Fibroblast of skin of left biceps (primary cell): ENCODE data around the gene RPL22L1.
"Not testable (repeated sequence)": the region's sequence is repeated elsewhere in the genome, so short reads cannot be mapped to it uniquely, and the experiment has no call there.

Experiments used
- DNase-seq, 2 experiments: peaks; one replicate each; pipeline ENCODE4 v3.0.0-alpha.2; 2013; ENCODE audit warnings: low read depth in 2 of 2

RPL22L1 gene

GRCh38 chr3:170878688-170879087 is 8.7 kb upstream of the RPL22L1 start:
- not testable (repeated sequence) for DNase-seq

GRCh38 chr3:170877311-170877710 is 7.3 kb upstream of the RPL22L1 start:
- DNase-seq, result not testable (repeated sequence)

GRCh38 chr3:170876537-170876936 is 6.5 kb upstream of the RPL22L1 start:
- no peak for DNase-seq

DNA sequence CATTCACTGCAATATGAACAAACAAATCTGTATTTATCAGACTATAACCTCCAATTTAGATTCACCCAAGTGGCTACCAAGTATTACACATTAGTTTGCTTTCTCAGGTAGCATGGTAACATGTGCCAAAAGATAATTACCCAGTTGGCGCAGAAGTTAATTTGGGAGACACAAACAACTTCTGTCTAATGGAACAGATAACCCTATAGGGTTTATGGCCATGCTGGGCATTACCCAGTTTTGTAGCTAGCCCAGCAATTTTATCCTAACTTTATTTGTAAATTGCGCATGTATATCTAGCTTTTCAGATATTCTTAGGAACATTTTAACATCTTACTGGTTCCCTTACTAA is 780 bp downstream of the RPL22L1 start:
- DNase-seq, result no peak

DNA sequence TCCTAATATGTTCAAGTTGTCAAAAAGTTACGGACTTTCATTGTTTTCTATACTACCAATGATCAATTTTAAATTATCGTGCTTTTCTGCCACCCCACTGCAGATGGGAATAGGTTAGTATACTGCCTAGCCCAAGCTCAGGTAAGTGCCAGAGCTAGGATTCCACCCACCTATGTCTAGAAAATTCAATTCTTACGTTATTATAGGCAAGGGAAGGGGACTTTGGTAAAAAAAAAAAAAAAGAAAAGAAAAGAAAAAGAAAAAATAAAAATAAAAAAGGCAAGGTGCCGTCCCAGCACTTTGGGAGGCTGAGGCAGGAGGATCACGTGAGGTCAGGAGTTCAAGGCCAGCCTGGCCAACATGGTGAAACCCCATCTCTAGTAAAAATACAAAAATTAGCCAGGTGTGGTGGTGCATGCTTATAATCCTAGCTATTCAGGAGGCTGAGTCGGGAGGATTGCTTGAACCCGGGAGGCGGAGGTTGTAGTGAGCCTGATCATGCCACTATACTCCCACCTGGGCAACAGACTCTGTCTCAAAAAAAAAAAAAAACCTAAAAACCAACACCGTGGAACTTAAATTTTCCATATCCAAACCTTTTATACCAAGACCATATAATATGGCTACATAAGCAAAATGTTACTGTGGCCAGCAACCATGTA is 1.3 kb downstream of the RPL22L1 start:
- DNase-seq, result no peak

GRCh38 chr3:170867143-170867937 is 2.7 kb downstream of the RPL22L1 start:
- DNase-seq, result no peak

GRCh38 chr3:170866499-170866898 is 3.5 kb downstream of the RPL22L1 start:
- DNase-seq, result no peak

DNA sequence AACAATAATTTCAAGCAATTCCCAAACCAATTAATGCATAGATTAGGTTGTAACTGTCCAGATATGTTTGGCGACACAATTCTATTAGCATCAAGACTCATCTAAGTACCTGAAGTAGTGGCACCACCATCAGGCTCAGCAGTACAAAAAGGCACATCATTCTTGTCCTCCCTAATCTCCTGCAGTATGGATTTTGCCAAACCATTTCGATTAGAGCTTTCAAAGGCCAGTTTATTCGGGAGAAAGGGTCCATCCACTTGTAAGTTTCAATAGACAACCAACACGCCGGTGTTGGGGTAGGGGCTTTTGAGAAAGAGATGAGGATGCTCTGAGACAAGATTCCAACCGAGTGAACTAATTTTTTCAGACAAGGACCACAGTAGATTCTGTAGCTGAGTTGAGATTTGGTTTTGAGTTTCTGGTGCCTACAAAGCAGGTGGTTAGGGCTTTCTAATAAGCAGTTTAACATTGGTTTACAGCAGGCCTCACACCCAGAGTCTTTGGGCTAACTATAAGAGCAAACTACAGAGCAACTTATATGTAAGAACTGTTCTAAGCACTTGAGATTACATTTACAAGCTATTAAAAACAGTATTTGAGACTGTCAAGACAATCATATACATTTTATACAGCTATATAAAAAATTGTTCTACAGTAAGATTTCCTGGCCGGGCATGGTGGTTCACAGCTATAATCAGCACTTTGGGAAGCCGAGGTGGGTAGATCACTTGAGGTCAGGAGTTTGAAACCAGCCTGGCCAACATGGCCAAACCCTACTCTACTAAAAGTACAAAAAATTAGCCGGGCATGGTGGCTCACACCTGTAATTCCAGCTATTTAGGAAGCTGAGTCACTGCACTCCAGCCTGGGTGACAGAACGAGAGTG is 4.5 kb downstream of the RPL22L1 start:
- no peak for DNase-seq

DNA sequence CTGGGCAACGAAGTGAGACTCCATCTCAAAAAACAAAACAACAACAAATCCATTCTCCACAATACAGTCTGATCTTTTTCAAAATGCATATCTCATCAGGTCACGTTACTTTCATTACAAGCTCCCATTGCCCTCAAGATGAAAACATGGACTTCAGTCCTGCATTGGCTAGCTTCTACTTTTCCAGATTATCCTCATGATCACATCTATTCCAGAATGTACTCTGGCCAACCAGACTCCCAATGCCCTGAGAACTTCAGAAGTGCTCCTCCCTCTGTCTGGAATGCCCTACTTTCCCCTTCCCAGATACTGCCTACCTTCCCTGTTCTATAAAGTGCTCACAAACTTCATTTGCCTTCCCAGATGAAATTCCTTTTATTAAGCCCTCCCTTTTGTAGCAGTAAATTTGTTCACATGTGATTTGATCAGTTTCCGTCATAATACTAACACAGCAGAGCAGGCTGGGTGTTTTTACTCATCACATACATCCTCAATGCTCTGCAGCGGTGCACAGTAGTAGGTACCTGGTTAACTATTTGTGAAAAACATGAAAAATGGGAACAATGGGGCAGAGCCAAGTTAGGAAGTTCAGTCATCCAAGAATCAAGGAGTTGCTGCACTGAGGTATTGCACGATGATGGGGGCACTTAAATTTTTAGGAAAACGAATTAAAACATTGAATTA is 5.3 kb downstream of the RPL22L1 start:
- no peak for DNase-seq

DNA sequence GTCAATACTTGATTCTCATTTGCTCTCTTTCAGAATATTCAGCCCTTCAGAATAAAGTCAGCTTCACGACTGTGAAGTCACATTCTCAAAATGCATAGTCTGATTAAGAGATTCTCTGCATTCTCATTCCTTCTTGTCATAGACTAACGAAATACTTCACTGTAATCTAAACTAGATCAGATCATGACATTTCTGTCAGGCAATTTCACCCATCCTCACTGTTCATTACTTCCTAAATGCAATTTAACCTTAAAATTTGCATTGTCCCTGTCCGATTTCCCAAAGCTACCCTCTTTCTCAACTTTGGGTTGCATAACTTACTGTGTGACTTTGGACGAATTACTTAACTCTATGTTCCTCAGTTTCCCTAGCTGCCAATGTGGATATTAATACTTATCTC is 6.2 kb downstream of the RPL22L1 start:
- DNase-seq, result no peak

DNA sequence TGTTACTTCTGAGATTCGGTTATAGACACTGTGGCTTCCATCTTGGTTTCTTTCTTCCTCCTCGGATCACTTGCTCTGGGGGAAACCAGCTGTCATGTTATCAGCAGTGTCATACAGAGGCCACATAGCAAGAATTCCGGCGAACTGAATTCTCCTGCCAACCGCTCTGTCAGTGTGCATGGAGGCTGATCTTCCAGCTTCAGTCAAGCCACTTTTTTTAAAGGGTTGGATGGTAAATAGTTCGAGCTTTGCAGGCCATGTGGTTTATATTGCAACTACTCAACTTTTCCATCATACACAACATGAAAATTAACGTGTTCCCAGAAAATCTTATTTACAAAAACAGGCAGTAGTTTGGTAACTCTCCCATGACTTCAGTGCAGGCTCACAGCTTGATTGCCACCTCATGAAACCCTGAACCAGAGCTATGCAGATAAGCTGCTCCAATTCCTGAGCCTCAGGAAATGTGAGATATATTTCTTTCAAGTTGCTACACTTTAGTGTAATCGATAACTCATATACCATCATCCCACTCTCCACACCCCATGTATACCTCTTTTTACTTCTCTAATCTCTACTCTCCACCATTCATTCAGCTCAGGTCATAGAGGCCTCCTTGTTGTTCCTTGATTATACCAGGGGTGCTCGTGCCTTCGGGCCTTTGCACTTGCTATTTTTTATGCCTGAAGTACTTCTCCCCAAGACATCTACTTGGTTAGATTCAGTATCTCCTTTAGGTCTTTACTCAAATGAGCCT is 7.2 kb downstream of the RPL22L1 start:
- no peak for DNase-seq

DNA sequence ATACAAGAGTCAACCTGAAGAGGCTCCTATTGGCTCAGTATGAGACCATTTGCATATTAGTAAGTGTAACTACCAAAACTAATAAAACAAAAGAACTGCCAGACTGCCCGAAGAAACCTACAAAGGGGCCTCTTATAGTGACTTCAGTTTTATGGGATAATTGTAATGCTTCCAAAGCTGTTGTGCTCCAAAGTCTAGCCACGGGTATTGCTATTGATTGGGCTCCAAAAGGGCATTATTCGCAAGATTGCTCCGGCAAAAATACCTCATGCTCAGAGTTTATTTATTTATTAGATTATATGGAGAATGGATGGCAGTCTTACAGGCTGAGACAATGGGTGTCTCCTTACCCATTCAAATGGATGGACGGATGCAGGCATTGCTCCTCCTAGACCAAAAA is 11.4 kb downstream of the RPL22L1 start:
- no peak for DNase-seq

GRCh38 chr3:170852324-170852723 is 17.7 kb downstream of the RPL22L1 start:
- DNase-seq, result no peak

GRCh38 chr3:170848292-170848917 is 21.6 kb downstream of the RPL22L1 start:
- DNase-seq, result no peak

- DNase-seq, result no peak
Observed at GRCh38 chr3:170844377-170844776, 25.6 kb downstream of the RPL22L1 start.

GRCh38 chr3:170840291-170840859 is 29.6 kb downstream of the RPL22L1 start:
- peak in 1 of 2 experiments; percentile 25 for DNase-seq

GRCh38 chr3:170839518-170840100 is 30.4 kb downstream of the RPL22L1 start:
- no peak for DNase-seq

- no peak for DNase-seq
Observed at GRCh38 chr3:170836491-170836890, 33.5 kb downstream of the RPL22L1 start.

- no peak for DNase-seq
Observed at GRCh38 chr3:170835336-170835735, 34.7 kb downstream of the RPL22L1 start.

DNA sequence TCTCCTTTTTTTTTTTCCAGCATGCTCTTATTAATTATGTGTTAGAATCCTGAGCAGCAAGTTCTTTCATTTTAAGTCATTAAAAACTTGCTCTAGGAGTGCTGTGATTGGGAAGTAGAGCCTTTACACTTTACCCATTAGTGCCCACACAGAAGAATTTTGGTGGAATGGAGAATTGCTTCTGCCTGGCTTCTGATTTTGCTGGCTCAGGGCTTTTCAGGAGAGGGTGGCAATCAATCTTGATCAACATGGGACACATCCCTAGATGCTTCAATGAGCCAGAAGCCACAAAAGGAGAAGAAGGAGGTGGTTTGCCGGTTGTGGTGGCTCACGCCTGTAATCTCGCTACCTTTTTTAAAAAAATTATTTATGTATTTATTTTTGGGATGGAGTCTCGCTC is 39.4 kb downstream of the RPL22L1 start:
- DNase-seq, result no peak
